Astrocyte (in vitro differentiated cells and primary cell): Measurements from ENCODE around the gene PKP1. TPM values are rescaled to one million over a fixed set of nuclear protein-coding genes. Genes with fewer than 3 reads are reported as not detected.
A peak's percentile ranks its signal among the peaks of the same experiment; 100 is the strongest.

Experiments
- DNase-seq: peaks from one replicate; pipeline ENCODE4 v3.0.0-alpha.2; 2010; ENCODE audit warnings: low read depth
- FAIRE-seq: peaks from 2 replicates; lab custom pipeline; 2011; peaks lifted over from hg19 to GRCh38; lab: Jason Lieb, UNC
- H2AFZ ChIP-seq: 2 replicates; pipeline ENCODE4 v1.6.0; 2012; ENCODE audit warnings: low read depth, low read length, inconsistent platforms
- H3K27ac ChIP-seq: 2 replicates; pipeline ENCODE4 v1.5.1; 2011; ENCODE audit warnings: low read depth, low read length, inconsistent platforms
- H3K27me3 ChIP-seq: 2 replicates; pipeline ENCODE4 v1.6.0; 2011; ENCODE audit warnings: low read length, inconsistent platforms; ENCODE audit not compliant: insufficient read depth
- H3K36me3 ChIP-seq: 2 replicates; pipeline ENCODE4 v1.5.1; 2011; ENCODE audit warnings: low read length, inconsistent platforms; ENCODE audit not compliant: insufficient read depth
- H3K4me1 ChIP-seq: 2 replicates; pipeline ENCODE4 v1.5.1; 2011; ENCODE audit warnings: low read length, inconsistent platforms; ENCODE audit not compliant: insufficient read depth
- H3K4me2 ChIP-seq: 2 replicates; pipeline ENCODE4 v1.6.0; 2012; ENCODE audit warnings: low read length, inconsistent platforms
- H3K4me3 ChIP-seq: 2 replicates; pipeline ENCODE4 v1.5.1; 2011; ENCODE audit warnings: low read depth, mild to moderate bottlenecking, low read length, inconsistent platforms; ENCODE audit not compliant: insufficient read depth
- H3K79me2 ChIP-seq: 2 replicates; pipeline ENCODE4 v1.6.0; 2012; ENCODE audit warnings: mild to moderate bottlenecking, low read length, inconsistent platforms; ENCODE audit not compliant: insufficient read depth
- H3K9ac ChIP-seq: 2 replicates; pipeline ENCODE4 v1.6.0; 2012; ENCODE audit warnings: mild to moderate bottlenecking, low read length, inconsistent platforms
- H3K9me3 ChIP-seq: 2 replicates; pipeline ENCODE4 v1.5.1; 2012; ENCODE audit warnings: low read depth, mild to moderate bottlenecking, low read length, inconsistent platforms; ENCODE audit not compliant: insufficient read depth
- H4K20me1 ChIP-seq: 2 replicates; pipeline ENCODE4 v1.6.0; 2012; ENCODE audit warnings: low read length, inconsistent platforms; ENCODE audit not compliant: insufficient read depth
- H3K27ac Mint-ChIP-seq: one replicate; pipeline ENCODE4 v1.8.0; 2021; ENCODE audit warnings: mild to moderate bottlenecking, mixed read lengths; ENCODE audit not compliant: unreplicated experiment
- H3K27me3 Mint-ChIP-seq: one replicate; pipeline ENCODE4 v1.8.0; 2021; ENCODE audit warnings: low read depth, mixed read lengths; ENCODE audit not compliant: unreplicated experiment
- H3K36me3 Mint-ChIP-seq: one replicate; pipeline ENCODE4 v1.8.0; 2021; ENCODE audit warnings: low read depth, mixed read lengths; ENCODE audit not compliant: unreplicated experiment
- H3K4me1 Mint-ChIP-seq: one replicate; pipeline ENCODE4 v1.8.0; 2021; ENCODE audit warnings: low read depth, mixed read lengths; ENCODE audit not compliant: unreplicated experiment
- H3K4me3 Mint-ChIP-seq: one replicate; pipeline ENCODE4 v1.8.0; 2021; ENCODE audit warnings: mild to moderate bottlenecking, moderate library complexity, mixed read lengths; ENCODE audit not compliant: unreplicated experiment
- H3K9me3 Mint-ChIP-seq: one replicate; pipeline ENCODE4 v1.8.0; 2021; ENCODE audit warnings: mild to moderate bottlenecking, mixed read lengths; ENCODE audit not compliant: unreplicated experiment
- CTCF ChIP-seq: IDR thresholded peaks from 2 replicates; pipeline ENCODE4 v1.5.1; 2011; ENCODE audit warnings: low read depth, mild to moderate bottlenecking, inconsistent platforms, low read length, moderate library complexity; ENCODE audit not compliant: insufficient read depth
- EZH2 ChIP-seq: IDR thresholded peaks from 2 replicates; pipeline ENCODE4 v1.6.1; 2012; ENCODE audit warnings: mild to moderate bottlenecking, low read length, inconsistent platforms; ENCODE audit not compliant: insufficient read depth
- total RNA-seq: library from RNA; stranded (reverse); gene quantifications from 2 replicates; pipeline ENCODE4 v1.2.1, GENCODE V29; 2021

PKP1 gene
- total RNA-seq, 1 donor from 2014 or later, result 0.07 TPM

- H3K9me3 ChIP-seq, result no peaks in the 10 kb centered on the region
- no peaks in the 10 kb centered on the region for H3K4me1 Mint-ChIP-seq
- no peaks in the 10 kb centered on the region for H3K79me2 ChIP-seq
- peaks cover 48% of the 10 kb centered on the region for H3K27me3 Mint-ChIP-seq
- no peak for DNase-seq
- H3K36me3 Mint-ChIP-seq, result no peaks in the 10 kb centered on the region
- no peak for FAIRE-seq
- no peaks in the 10 kb centered on the region for H3K36me3 ChIP-seq
- H4K20me1 ChIP-seq, result no peaks in the 10 kb centered on the region
- no peak for TF ChIP-seq EZH2
- no peak for TF ChIP-seq CTCF
- H3K27ac ChIP-seq, result no peak overlapping the region
- no peaks in the 10 kb centered on the region for H3K4me1 ChIP-seq
- H3K27ac Mint-ChIP-seq, result no peak overlapping the region
- peaks cover 8% of the 10 kb centered on the region for H3K27me3 ChIP-seq
- no peak overlapping the region for H2AFZ ChIP-seq
- H3K4me3 ChIP-seq, result no peak overlapping the region
- no peak overlapping the region for H3K4me3 Mint-ChIP-seq
- H3K4me2 ChIP-seq, result no peak overlapping the region
- peaks cover 2% of the 10 kb centered on the region for H3K9me3 Mint-ChIP-seq
- H3K9ac ChIP-seq, result no peak overlapping the region
Measured at GRCh38 chr1:201335901-201336300, 52.6 kb downstream of the PKP1 start.

- no peak for TF ChIP-seq CTCF
- no peak for TF ChIP-seq EZH2
- Histone ChIP-seq H3K4me2 (no peak overlapping the region), H3K4me3 (no peak overlapping the region), H3K79me2 (no peaks in the 10 kb centered on the region), H3K27me3 (peaks cover 14% of the 10 kb centered on the region), H3K4me1 (no peaks in the 10 kb centered on the region), H4K20me1 (no peaks in the 10 kb centered on the region), H2AFZ (no peak overlapping the region), H3K9ac (no peak overlapping the region), H3K36me3 (no peaks in the 10 kb centered on the region), H3K27ac (no peak overlapping the region), H3K9me3 (no peaks in the 10 kb centered on the region)
- DNase-seq (no peak), FAIRE-seq (no peak)
- peaks cover 41% of the 10 kb centered on the region for H3K27me3 Mint-ChIP-seq
- H3K4me3 Mint-ChIP-seq, result peak overlapping the region; percentile 51
- no peaks in the 10 kb centered on the region for H3K4me1 Mint-ChIP-seq
- peaks cover 6% of the 10 kb centered on the region for H3K9me3 Mint-ChIP-seq
- H3K36me3 Mint-ChIP-seq, result no peaks in the 10 kb centered on the region
- no peak overlapping the region for H3K27ac Mint-ChIP-seq
Measured at GRCh38 chr1:201336711-201337450, 53.6 kb downstream of the PKP1 start.

- Histone ChIP-seq H3K9ac (no peak overlapping the region), H4K20me1 (no peaks in the 10 kb centered on the region), H2AFZ (no peak overlapping the region), H3K36me3 (no peaks in the 10 kb centered on the region), H3K27me3 (peaks cover 14% of the 10 kb centered on the region), H3K27ac (no peak overlapping the region), H3K9me3 (no peaks in the 10 kb centered on the region), H3K79me2 (no peaks in the 10 kb centered on the region), H3K4me2 (no peak overlapping the region), H3K4me3 (no peak overlapping the region), H3K4me1 (no peaks in the 10 kb centered on the region)
- H3K27me3 Mint-ChIP-seq, result peaks cover 24% of the 10 kb centered on the region
- no peak overlapping the region for H3K4me3 Mint-ChIP-seq
- DNase-seq (no peak), FAIRE-seq (no peak)
- TF ChIP-seq CTCF (no peak), EZH2 (no peak)
- H3K4me1 Mint-ChIP-seq, result no peaks in the 10 kb centered on the region
- H3K27ac Mint-ChIP-seq, result no peak overlapping the region
- H3K9me3 Mint-ChIP-seq, result peaks cover 10% of the 10 kb centered on the region
- no peaks in the 10 kb centered on the region for H3K36me3 Mint-ChIP-seq
Measured at GRCh38 chr1:201341377-201341776, 58.1 kb downstream of the PKP1 start.
